GM12878 (cell line): ENCODE measurements around the gene CREB5. TPM values are rescaled to one million over a fixed set of nuclear protein-coding genes. Genes with fewer than 3 reads are reported as not detected.

ENCODE experiments used
- ATAC-seq: fragments of 200-7000 bp; cut with Tn5 transposase; 3 replicates; pipeline ENCODE4 v1.9.1; 2020; ENCODE audit warnings: mild to moderate bottlenecking, moderate library complexity
- BruUV-seq: library from RNA; stranded (reverse); fragments of 400-500 nt; replicated peaks from 2 replicates; lab custom pipeline; 2021; lab: Mats Ljungman, UMichigan
- CTCF ChIA-PET: fragments of 300-600 bp; sonication (Branson Sonifier 250); formaldehyde crosslinking; extraction: SDS; loops from one replicate; lab custom pipeline; 2021; ENCODE audit warnings: inconsistent platforms; lab: Yijun Ruan, JAX
- POLR2A ChIA-PET: fragments of 350-600 bp; formaldehyde crosslinking; extraction: SDS; loops from one replicate; lab custom pipeline; 2021; ENCODE audit warnings: inconsistent platforms; lab: Charles Lee
- RAD21 ChIA-PET: fragments of 300-600 bp; sonication (Branson Sonifier 250); formaldehyde crosslinking; loops from one replicate; lab custom pipeline; 2023; ENCODE audit warnings: antibody characterized with exemption; ENCODE audit not compliant: unreplicated experiment; lab: Charles Lee
- SMC1A ChIA-PET: fragments of 300-600 bp; sonication (Branson Sonifier 250); formaldehyde crosslinking; loops from one replicate; lab custom pipeline; 2023; ENCODE audit not compliant: unreplicated experiment, uncharacterized antibody; lab: Charles Lee
- DNase-seq: peaks from one replicate; pipeline ENCODE4 v3.0.0-alpha.2; 2011; ENCODE audit warnings: low read depth, low spot score
- FAIRE-seq: peaks from 3 replicates; lab custom pipeline; 2011; peaks lifted over from hg19 to GRCh38; lab: Jason Lieb, UNC
- H2AFZ ChIP-seq: 2 replicates; pipeline ENCODE4 v1.6.0; 2011; ENCODE audit warnings: low read depth, low read length, control low read depth; ENCODE audit not compliant: control insufficient read depth
- H3K27ac ChIP-seq: 2 replicates; pipeline ENCODE4 v1.5.1; 2011; ENCODE audit warnings: control low read depth; ENCODE audit not compliant: control insufficient read depth, insufficient read depth
- H3K27me3 ChIP-seq, 2 experiments: replicated peaks in 1 of 2; 2 replicates each; pipeline versions ENCODE4 v1.6.0 to v1.6.1; 2011; ENCODE audit warnings: low read length in 1 of 2; ENCODE audit not compliant: control insufficient read depth in 2 of 2, insufficient read depth in 2 of 2
- H3K36me3 ChIP-seq, 2 experiments: 2 replicates each; pipeline ENCODE4 v1.5.1; 2011; ENCODE audit warnings: low read length in 1 of 2; ENCODE audit not compliant: control insufficient read depth in 2 of 2, insufficient read depth in 2 of 2
- H3K4me1 ChIP-seq: 2 replicates; pipeline ENCODE4 v1.6.1; 2011; ENCODE audit warnings: mild to moderate bottlenecking, low read length, moderate library complexity, mixed read lengths; ENCODE audit not compliant: control insufficient read depth, insufficient read depth
- H3K4me2 ChIP-seq: 2 replicates; pipeline ENCODE4 v1.6.0; 2011; ENCODE audit warnings: control low read depth; ENCODE audit not compliant: control insufficient read depth, insufficient read depth
- H3K4me3 ChIP-seq: fragments of 200-600 bp; sonication (generic); 2 replicates; pipeline ENCODE4 v1.5.1; 2016
- H3K79me2 ChIP-seq: 2 replicates; pipeline ENCODE4 v1.6.0; 2011; ENCODE audit warnings: low read length; ENCODE audit not compliant: control insufficient read depth, insufficient read depth
- H3K9ac ChIP-seq: 2 replicates; pipeline ENCODE4 v1.8.0; 2011; ENCODE audit warnings: low read length, control low read depth, mixed read lengths; ENCODE audit not compliant: control insufficient read depth, insufficient read depth
- H3K9me3 ChIP-seq: replicated peaks from 3 replicates; pipeline ENCODE4 v1.5.1; 2011; ENCODE audit warnings: mild to moderate bottlenecking, low read length; ENCODE audit not compliant: control insufficient read depth, insufficient read depth
- H4K20me1 ChIP-seq: 2 replicates; pipeline ENCODE4 v1.6.0; 2011; ENCODE audit not compliant: control insufficient read depth, insufficient read depth
- CHD4 ChIP-seq: fragments of 200-600 bp; sonication (generic); IDR thresholded peaks from 2 replicates; pipeline ENCODE4 v1.6.1; 2016; ENCODE audit warnings: mild to moderate bottlenecking
- CREM ChIP-seq: IDR thresholded peaks from 2 replicates; pipeline ENCODE4 v1.6.1; 2014; ENCODE audit warnings: antibody characterized with exemption, low read depth
- CTCF ChIP-seq, 3 experiments: IDR thresholded peaks in 2 of 3; conservative IDR thresholded peaks in 1 of 3; 2 replicates each; pipeline ENCODE4 v1.5.1; 2011; ENCODE audit warnings: low read depth in 3 of 3, low read length in 3 of 3, mild to moderate bottlenecking in 3 of 3, control low read depth in 2 of 3, moderate library complexity in 2 of 3, inconsistent platforms in 1 of 3, mixed read lengths in 1 of 3; ENCODE audit not compliant: control insufficient read depth in 2 of 3, insufficient read depth in 1 of 3; ENCODE audit errors: extremely low read depth in 1 of 3
- EED ChIP-seq: sonication (generic); IDR thresholded peaks from 2 replicates; pipeline ENCODE4 v1.6.1; 2016; ENCODE audit warnings: antibody characterized with exemption, low read depth
- EP300 ChIP-seq, 2 experiments: fragments of 150-350 bp in 1 of 2; IDR thresholded peaks; 2 replicates each; pipeline ENCODE4 v1.6.1; 2011 to 2012; ENCODE audit warnings: low read depth in 2 of 2, low read length in 2 of 2, borderline replicate concordance in 1 of 2, improper control_type of control experiment in 1 of 2, inconsistent platforms in 1 of 2; ENCODE audit not compliant: control insufficient read depth in 1 of 2
- FOS ChIP-seq: IDR thresholded peaks from 3 replicates; pipeline ENCODE4 v1.6.1; 2011; ENCODE audit warnings: borderline replicate concordance; ENCODE audit not compliant: insufficient read length; ENCODE audit errors: extremely low read depth
- IRF5 ChIP-seq: fragments of 450-650 bp; IDR thresholded peaks from 2 replicates; pipeline ENCODE4 v1.6.1; 2017; ENCODE audit warnings: borderline replicate concordance
- MYB ChIP-seq: fragments of 150-350 bp; IDR thresholded peaks from 2 replicates; pipeline ENCODE4 v1.6.1; 2014; ENCODE audit warnings: mild to moderate bottlenecking, low read depth, low read length, borderline replicate concordance
- NFIC ChIP-seq: IDR thresholded peaks from 2 replicates; pipeline ENCODE4 v1.6.1; 2012; ENCODE audit warnings: low read depth, mild to moderate bottlenecking, inconsistent platforms, low read length, moderate library complexity
- NFXL1 ChIP-seq: fragments of 450-650 bp; IDR thresholded peaks from 2 replicates; pipeline ENCODE4 v1.6.1; 2017; ENCODE audit warnings: antibody characterized with exemption, mild to moderate bottlenecking, borderline replicate concordance
- NKRF ChIP-seq: fragments of 450-650 bp; conservative IDR thresholded peaks from 2 replicates; pipeline ENCODE4 v1.6.1; 2017; ENCODE audit warnings: mild to moderate bottlenecking, moderate library complexity
- PKNOX1 ChIP-seq: fragments of 450-650 bp; IDR thresholded peaks from 2 replicates; pipeline ENCODE4 v1.6.1; 2016; ENCODE audit warnings: mild to moderate bottlenecking
- RCOR1 ChIP-seq: conservative IDR thresholded peaks from 2 replicates; pipeline ENCODE4 v1.6.1; 2012; ENCODE audit warnings: low read depth, low read length, improper control_type of control experiment
- SUZ12 ChIP-seq: fragments of 200-600 bp; sonication (generic); IDR thresholded peaks from one replicate; pipeline ENCODE4 v1.6.1; 2018; ENCODE audit warnings: antibody characterized with exemption, mild to moderate bottlenecking; ENCODE audit not compliant: unreplicated experiment
- YY1 ChIP-seq: IDR thresholded peaks from 2 replicates; pipeline ENCODE4 v1.6.1; 2011; ENCODE audit warnings: low read depth, mild to moderate bottlenecking, low read length
- ZNF207 ChIP-seq: fragments of 450-650 bp; IDR thresholded peaks from 2 replicates; pipeline ENCODE4 v1.6.1; 2014; ENCODE audit warnings: antibody characterized with exemption, mild to moderate bottlenecking, borderline replicate concordance
- WGBS: methylation state at CpG from one replicate; pipeline ENCODE4 v1.1.6; 2016; ENCODE audit warnings: low lambda C conversion rate; ENCODE audit not compliant: insufficient replicate concordance, insufficient coverage; ENCODE audit errors: missing lambda C conversion rate; 5-methylcytosine and 5-hydroxymethylcytosine counted together
- in situ Hi-C: fragments of 300-500 bp; cut with MboI; formaldehyde crosslinking; loops from 9 replicates; pipeline ENCODE4 v1.14.3; 2018; ENCODE audit warnings: mixed read lengths
- intact Hi-C: fragments of 100-400 bp; cut with micrococcal nuclease; formaldehyde crosslinking; loops from one replicate; pipeline ENCODE4 v1.14.2; 2022; ENCODE audit not compliant: unreplicated experiment
- polyA plus RNA-seq, 11 experiments: library from polyadenylated mRNA; depleted of rRNA in 4 of 11; unstranded in 6 of 11; stranded (reverse) in 5 of 11; fragments of >200 nt; fragmentation: Nextera tagmentation in 4 of 11; fragmentation: Illumina TruSeq in 1 of 11; extraction: Ambion mirVana in 4 of 11; extraction: Trizol in 1 of 11; gene quantifications; 1 replicate in 1 of 11; 2 replicates in 10 of 11; pipeline versions ENCODE4 v1.2.1 to v1.2.3, GENCODE V29; 2011 to 2016; ENCODE audit warnings: inconsistent platforms in 2 of 11, missing spikeins in 2 of 11, low read depth in 1 of 11
- total RNA-seq, 4 experiments: library from RNA; depleted of rRNA in 3 of 4; stranded (reverse); fragments of >200 nt in 3 of 4; fragmentation: Illumina TruSeq in 1 of 4; extraction: Trizol in 1 of 4; gene quantifications; 2 replicates each; pipeline versions ENCODE4 v1.2.1 to v1.2.3, GENCODE V29; 2013 to 2021

CREB5 gene
- total and polyA plus RNA-seq, 10 of the 15 experiments (the other 5 are each of a cell fraction or from before 2014, with no cell fraction given): 12.9 to 74.1 (median 53.0) TPM

GRCh38 chr7:28533731-28534531 lies 121.6 kb downstream of the CREB5 start:
- peaks cover 12% of the 10 kb centered on the region for H3K4me1 ChIP-seq
- H3K9ac ChIP-seq: 0 out of 2 replicates have a peak overlapping the region, but pooled peaks have one; percentile 21
- DNase-seq (no peak), ATAC-seq (peak; percentile 48), FAIRE-seq (no peak)
- H3K79me2 ChIP-seq: no peaks in the 10 kb centered on the region
- no peak overlapping the region for H3K4me3 ChIP-seq
- intact Hi-C loops (no loop called here), in situ Hi-C loops (loop anchor here (5.0 kb wide), 1 partner anchor 52 kb away; no protein-coding TSS in a partner anchor)
- ChIA-PET RAD21 (interaction anchor here (0.9 to 1.1 kb wide), 5 partner anchors 36 to 121 kb away, joined by 3 to 4 read pairs (median 3); no protein-coding TSS in a partner anchor), CTCF (interaction anchor here (0.7 to 1.1 kb wide), 6 partner anchors 10 to 93 kb away, joined by 3 to 5 read pairs (median 4); no protein-coding TSS in a partner anchor), SMC1A (interaction anchor here (0.7 to 3.1 kb wide), 12 partner anchors 11 to 281 kb away, joined by 3 to 36 read pairs (median 5); no protein-coding TSS in a partner anchor), POLR2A (interaction anchor here (1.0 kb wide), 3 partner anchors 37 to 56 kb away, joined by 3 read pairs; no protein-coding TSS in a partner anchor)
- H3K4me2 ChIP-seq: no peak overlapping the region
- H2AFZ ChIP-seq: peak overlapping the region; percentile 9
- no peaks in the 10 kb centered on the region; the same call in 1 of the 3 replicates for H3K9me3 ChIP-seq
- no peaks in the 10 kb centered on the region for H3K36me3 ChIP-seq
- BruUV-seq: no TSS peak
- H3K27ac ChIP-seq: peak overlapping the region; percentile 54
- H4K20me1 ChIP-seq: no peaks in the 10 kb centered on the region
- H3K27me3 ChIP-seq: no peaks in the 10 kb centered on the region
- 98% methylated on average over 6 of the region's 6 CpGs for WGBS
- TF ChIP-seq SUZ12 (no peak), EP300 (IDR thresholded peaks at IDR 0.05; ENCODE audit: borderline replicate concordance in 1 of 2, control insufficient read depth in 1 of 2, low read depth in 2 of 2, low read length in 2 of 2) (no peak), EED (peak; percentile 80), ZNF207 (no peak), FOS (no peak), YY1 (no peak), PKNOX1 (no peak), CREM (0 out of 2 replicates have a peak, but pooled peaks have one; percentile 51), CTCF (IDR thresholded peaks at IDR 0.05 in 2 of 3, conservative IDR thresholded peaks at IDR 0.05 in 1 of 3; ENCODE audit: control insufficient read depth in 2 of 3, extremely low read depth in 1 of 3, insufficient read depth in 1 of 3, low read depth in 3 of 3, low read length in 3 of 3) (no peak), CHD4 (no peak), MYB (no peak), NKRF (no peak), NFXL1 (no peak), NFIC (peak; percentile 53), IRF5 (no peak), RCOR1 (no peak)
